ENCODE results near the gene ICE2.

ICE2 gene

DNA sequence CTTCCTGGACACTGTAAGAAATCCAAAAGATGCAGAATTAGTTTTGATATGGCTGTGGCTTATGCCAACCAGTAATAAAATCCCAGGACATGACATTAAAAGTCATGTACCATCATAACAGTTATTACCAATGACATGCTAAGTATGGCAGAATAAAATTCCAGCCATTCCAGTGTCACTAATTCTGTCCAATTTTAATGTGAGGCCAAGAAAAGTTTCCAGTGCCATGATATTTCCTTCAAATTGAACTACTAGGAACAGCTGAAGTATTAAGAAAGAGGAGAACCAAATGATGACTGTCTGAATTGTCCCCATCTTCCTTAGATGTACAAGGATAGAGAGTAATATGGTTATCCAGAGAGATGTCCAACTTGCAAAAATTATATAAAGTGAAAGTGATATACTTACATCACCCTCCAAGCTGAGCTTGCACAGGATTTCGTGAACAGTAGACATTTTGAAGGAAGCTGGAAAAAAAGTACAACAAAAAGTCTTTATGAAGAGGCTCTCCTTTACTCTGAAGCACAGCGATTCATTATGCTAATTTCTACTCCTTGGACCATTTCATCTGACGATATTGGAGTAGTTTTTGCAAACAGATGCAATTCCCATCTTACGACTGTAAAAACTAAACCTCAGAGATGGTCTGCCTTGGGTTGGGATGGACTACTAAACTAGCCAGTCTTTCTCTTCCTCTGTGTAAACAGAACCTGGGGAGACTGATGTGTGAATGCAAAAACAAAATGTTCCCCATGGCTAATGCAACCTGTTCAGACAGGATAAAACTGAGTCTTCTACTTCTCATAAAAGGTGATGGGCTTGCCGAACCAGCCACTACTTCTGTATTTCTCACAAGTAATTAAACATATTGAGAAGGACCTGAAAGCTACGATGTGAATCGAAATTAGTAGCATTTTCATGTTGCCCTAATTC, 93.1 kb downstream of the ICE2 start:
- no peak for DNase-seq
- H3K27ac ChIP-seq (ENCODE audit: insufficient read depth in 1 of 2, low read depth in 1 of 2, low read length in 2 of 2, poor library complexity in 1 of 2, severe bottlenecking in 2 of 2) = no peak overlapping the region
- no peaks in the 10 kb centered on the region for H3K9me3 ChIP-seq (ENCODE audit: control extremely low read depth in 1 of 5, control insufficient read depth in 4 of 5, insufficient read depth in 2 of 5, low read depth in 1 of 5, low read length in 4 of 5)
- no peaks in the 10 kb centered on the region for H3K27me3 ChIP-seq (replicated peaks in 2 of 5; ENCODE audit: control insufficient read depth in 4 of 5, insufficient read depth in 5 of 5, low read length in 4 of 5)
- no peaks in the 10 kb centered on the region for H3K4me1 ChIP-seq (ENCODE audit: control extremely low read depth in 1 of 4, control insufficient read depth in 4 of 4, insufficient read depth in 4 of 4, low read length in 3 of 4)
- peaks cover 0 to 4% (median 0%) of the 10 kb centered on the region in 4 experiments for H3K36me3 ChIP-seq (ENCODE audit: control insufficient read depth in 4 of 4, insufficient read depth in 4 of 4, low read length in 3 of 4)
- ChIA-PET CTCF (no interaction called here), POLR2A (no interaction called here)
- 95% methylated on average over 5 of the region's 7 CpGs for WGBS (ENCODE audit: insufficient coverage)
- no peak overlapping the region for H3K4me3 ChIP-seq (ENCODE audit: control insufficient read depth in 1 of 7, extremely low read depth in 1 of 7, insufficient read depth in 4 of 7, low read depth in 2 of 7, low read length in 6 of 7)

DNA sequence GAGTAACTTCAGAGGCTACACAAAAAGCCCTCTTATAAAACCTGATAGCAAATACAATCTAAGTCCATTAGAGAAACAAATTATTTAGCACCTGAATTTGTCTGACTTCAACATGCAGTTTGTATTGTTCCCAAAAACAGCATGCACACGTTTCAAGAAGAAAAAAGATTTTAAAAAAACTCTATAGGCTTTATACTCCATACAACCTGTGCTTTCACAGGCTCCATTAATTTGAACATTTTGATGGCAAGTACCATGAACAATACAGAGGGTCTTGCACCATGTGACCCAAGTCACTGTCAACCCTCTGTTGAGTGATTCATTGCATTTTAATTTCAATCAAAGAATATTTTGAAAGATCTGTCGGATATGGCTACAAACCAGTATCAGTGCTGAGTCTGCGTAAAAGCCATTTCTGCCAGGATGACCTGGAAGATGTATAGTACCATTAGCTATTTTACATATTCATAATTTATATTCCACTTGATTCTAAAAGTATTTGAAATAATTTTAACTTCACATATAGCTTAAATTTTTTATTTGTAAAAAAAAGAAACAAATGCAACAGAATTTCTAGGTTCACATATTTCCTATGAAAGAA, 94.3 kb downstream of the ICE2 start:
- DNase-seq = no peak
- no peak overlapping the region for H3K27ac ChIP-seq (ENCODE audit: insufficient read depth in 1 of 2, low read depth in 1 of 2, low read length in 2 of 2, poor library complexity in 1 of 2, severe bottlenecking in 2 of 2)
- POLR2A ChIA-PET = no interaction called here
- H3K36me3 ChIP-seq (ENCODE audit: control insufficient read depth in 4 of 4, insufficient read depth in 4 of 4, low read length in 3 of 4) = peaks cover 0 to 7% (median 0%) of the 10 kb centered on the region in 4 experiments
- H3K4me3 ChIP-seq (ENCODE audit: control insufficient read depth in 1 of 7, extremely low read depth in 1 of 7, insufficient read depth in 4 of 7, low read depth in 2 of 7, low read length in 6 of 7) = no peak overlapping the region
- H3K9me3 ChIP-seq (ENCODE audit: control extremely low read depth in 1 of 5, control insufficient read depth in 4 of 5, insufficient read depth in 2 of 5, low read depth in 1 of 5, low read length in 4 of 5) = no peaks in the 10 kb centered on the region
- H3K27me3 ChIP-seq (replicated peaks in 2 of 5; ENCODE audit: control insufficient read depth in 4 of 5, insufficient read depth in 5 of 5, low read length in 4 of 5) = no peaks in the 10 kb centered on the region
- 100% methylated on average over 1 of the region's 3 CpGs for WGBS (ENCODE audit: insufficient coverage)
- no peaks in the 10 kb centered on the region for H3K4me1 ChIP-seq (ENCODE audit: control extremely low read depth in 1 of 4, control insufficient read depth in 4 of 4, insufficient read depth in 4 of 4, low read length in 3 of 4)
- CTCF ChIA-PET = no interaction called here

DNA sequence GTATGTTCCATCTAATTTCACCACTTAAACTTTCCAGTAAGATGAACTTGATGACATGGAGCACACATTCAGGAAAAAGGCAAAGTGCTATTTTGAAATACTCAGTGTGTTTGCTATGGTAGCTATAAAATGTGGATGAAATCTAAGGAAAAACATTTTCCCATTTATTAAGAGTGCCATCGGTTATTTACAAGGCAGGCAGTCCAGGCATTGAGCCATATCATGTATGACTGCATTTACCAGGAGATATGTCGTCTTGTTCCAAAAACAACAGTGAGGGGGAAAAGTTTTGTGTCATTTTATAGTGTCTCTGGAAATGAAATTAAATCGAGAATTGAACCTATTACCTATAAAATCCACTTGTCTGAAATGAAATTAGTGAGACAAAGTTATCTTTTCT, 94.9 kb downstream of the ICE2 start:
- Histone ChIP-seq H3K36me3 (ENCODE audit: control insufficient read depth in 4 of 4, insufficient read depth in 4 of 4, low read length in 3 of 4) (peaks cover 0 to 7% (median 0%) of the 10 kb centered on the region in 4 experiments), H3K4me3 (ENCODE audit: control insufficient read depth in 1 of 7, extremely low read depth in 1 of 7, insufficient read depth in 4 of 7, low read depth in 2 of 7, low read length in 6 of 7) (no peak overlapping the region), H3K27ac (ENCODE audit: insufficient read depth in 1 of 2, low read depth in 1 of 2, low read length in 2 of 2, poor library complexity in 1 of 2, severe bottlenecking in 2 of 2) (no peak overlapping the region), H3K9me3 (ENCODE audit: control extremely low read depth in 1 of 5, control insufficient read depth in 4 of 5, insufficient read depth in 2 of 5, low read depth in 1 of 5, low read length in 4 of 5) (no peaks in the 10 kb centered on the region), H3K4me1 (ENCODE audit: control extremely low read depth in 1 of 4, control insufficient read depth in 4 of 4, insufficient read depth in 4 of 4, low read length in 3 of 4) (no peaks in the 10 kb centered on the region), H3K27me3 (replicated peaks in 2 of 5; ENCODE audit: control insufficient read depth in 4 of 5, insufficient read depth in 5 of 5, low read length in 4 of 5) (no peaks in the 10 kb centered on the region)
- CTCF ChIA-PET = no interaction called here
- DNase-seq = no peak
- 100% methylated on average over 1 of the region's 3 CpGs for WGBS (ENCODE audit: insufficient coverage)
- POLR2A ChIA-PET = no interaction called here

DNA sequence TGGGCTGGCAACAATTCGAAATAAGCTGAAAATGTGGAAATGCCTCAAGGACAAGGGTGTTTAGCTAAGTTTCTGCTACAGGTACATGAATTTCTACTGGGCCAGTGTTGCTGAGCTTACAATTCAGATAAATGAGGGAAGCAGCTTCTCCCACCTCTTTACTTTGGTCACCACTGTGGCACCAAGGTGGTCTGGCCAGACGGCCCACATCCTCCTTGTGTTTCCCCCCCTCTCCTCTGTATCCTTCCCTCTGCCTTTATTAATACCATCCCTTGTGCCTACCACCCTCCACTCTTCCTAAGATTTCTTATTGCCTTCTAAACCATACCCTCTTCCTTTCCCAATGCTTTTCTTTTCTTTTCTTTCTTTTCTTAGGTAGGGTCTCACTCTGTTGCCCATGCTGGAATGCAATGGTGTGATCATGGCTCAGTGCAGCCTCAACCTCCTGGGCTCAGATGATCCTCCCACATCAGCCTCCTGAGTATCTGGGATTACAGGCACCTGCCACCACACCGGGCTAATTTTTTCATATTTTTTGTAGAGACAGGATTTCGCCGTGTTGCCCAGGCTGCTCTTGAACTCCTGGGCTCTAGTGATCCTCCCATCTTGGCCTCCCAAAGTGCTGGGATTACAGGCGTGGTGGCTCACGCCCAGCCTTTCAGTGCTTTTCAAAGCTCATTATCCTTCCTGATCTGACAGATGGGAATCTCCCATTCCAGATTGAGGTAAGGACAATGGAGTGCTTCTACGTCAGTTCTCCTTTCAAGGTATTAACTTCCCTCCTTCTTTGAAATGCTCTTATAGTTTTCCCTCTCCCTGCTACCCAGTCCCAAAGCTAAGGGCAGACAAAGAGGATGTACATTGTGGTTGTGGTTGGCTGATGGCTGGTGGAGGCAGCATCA, 95.9 kb downstream of the ICE2 start:
- CTCF ChIA-PET = interaction anchor here (1.0 kb wide), 1 partner anchor 137 kb away, joined by 4 read pairs; no protein-coding TSS in a partner anchor
- peaks cover 0 to 7% (median 0%) of the 10 kb centered on the region in 4 experiments for H3K36me3 ChIP-seq (ENCODE audit: control insufficient read depth in 4 of 4, insufficient read depth in 4 of 4, low read length in 3 of 4)
- POLR2A ChIA-PET = no interaction called here

DNA sequence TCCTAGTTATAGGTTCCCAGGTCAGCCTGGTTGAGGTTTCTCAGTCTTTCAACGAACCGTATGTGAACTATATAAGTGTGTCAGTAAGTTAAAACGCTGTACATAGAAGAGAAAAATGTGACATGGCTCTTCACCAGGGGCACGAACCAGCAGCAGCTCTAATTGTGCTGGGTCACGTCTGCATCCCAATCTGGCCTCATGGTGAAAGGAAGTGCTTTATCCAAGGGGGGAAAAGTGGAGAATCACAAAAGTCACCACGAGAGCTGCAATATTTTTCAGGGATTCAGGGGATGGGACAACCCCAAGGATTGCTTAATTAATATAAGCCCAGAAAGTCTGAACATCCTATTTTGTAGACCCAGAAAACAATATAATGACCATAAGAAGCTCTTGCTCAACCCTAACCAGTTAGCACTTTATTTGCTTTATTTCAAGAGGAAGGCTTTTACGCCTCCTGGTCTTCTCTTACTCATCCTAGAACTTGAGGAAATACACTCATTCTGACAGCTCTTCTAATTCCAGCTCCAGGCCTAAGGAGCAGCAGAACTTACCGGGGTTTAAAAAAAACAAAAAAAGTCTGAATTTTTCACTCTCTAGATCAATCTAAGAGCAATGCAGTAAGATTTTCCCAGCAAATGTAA, 97.7 kb downstream of the ICE2 start:
- no peak overlapping the region for H3K27ac ChIP-seq (ENCODE audit: insufficient read depth in 1 of 2, low read depth in 1 of 2, low read length in 2 of 2, poor library complexity in 1 of 2, severe bottlenecking in 2 of 2)
- no peaks in the 10 kb centered on the region for H3K27me3 ChIP-seq (replicated peaks in 2 of 5; ENCODE audit: control insufficient read depth in 4 of 5, insufficient read depth in 5 of 5, low read length in 4 of 5)
- H3K9me3 ChIP-seq (ENCODE audit: control extremely low read depth in 1 of 5, control insufficient read depth in 4 of 5, insufficient read depth in 2 of 5, low read depth in 1 of 5, low read length in 4 of 5) = no peaks in the 10 kb centered on the region
- POLR2A ChIA-PET = no interaction called here
- CTCF ChIA-PET = no interaction called here
- no peaks in the 10 kb centered on the region for H3K4me1 ChIP-seq (ENCODE audit: control extremely low read depth in 1 of 4, control insufficient read depth in 4 of 4, insufficient read depth in 4 of 4, low read length in 3 of 4)
- H3K4me3 ChIP-seq (ENCODE audit: control insufficient read depth in 1 of 7, extremely low read depth in 1 of 7, insufficient read depth in 4 of 7, low read depth in 2 of 7, low read length in 6 of 7) = no peak overlapping the region
- 100% methylated on average over 6 of the region's 8 CpGs for WGBS (ENCODE audit: insufficient coverage)
- no peak for DNase-seq
- H3K36me3 ChIP-seq (ENCODE audit: control insufficient read depth in 4 of 4, insufficient read depth in 4 of 4, low read length in 3 of 4) = peaks cover 0 to 7% (median 0%) of the 10 kb centered on the region in 4 experiments

More for the DNA sequence above, 95.9 kb downstream of the ICE2 start:
- no peaks in the 10 kb centered on the region for H3K4me1 ChIP-seq (ENCODE audit: control extremely low read depth in 1 of 4, control insufficient read depth in 4 of 4, insufficient read depth in 4 of 4, low read length in 3 of 4)
- H3K9me3 ChIP-seq (ENCODE audit: control extremely low read depth in 1 of 5, control insufficient read depth in 4 of 5, insufficient read depth in 2 of 5, low read depth in 1 of 5, low read length in 4 of 5) = no peaks in the 10 kb centered on the region
- H3K27me3 ChIP-seq (replicated peaks in 2 of 5; ENCODE audit: control insufficient read depth in 4 of 5, insufficient read depth in 5 of 5, low read length in 4 of 5) = no peaks in the 10 kb centered on the region
- no peak overlapping the region for H3K4me3 ChIP-seq (ENCODE audit: control insufficient read depth in 1 of 7, extremely low read depth in 1 of 7, insufficient read depth in 4 of 7, low read depth in 2 of 7, low read length in 6 of 7)
- no peak for DNase-seq
- H3K27ac ChIP-seq (ENCODE audit: insufficient read depth in 1 of 2, low read depth in 1 of 2, low read length in 2 of 2, poor library complexity in 1 of 2, severe bottlenecking in 2 of 2) = no peak overlapping the region
- 92% methylated on average over 7 of the region's 8 CpGs for WGBS (ENCODE audit: insufficient coverage)

DNA sequence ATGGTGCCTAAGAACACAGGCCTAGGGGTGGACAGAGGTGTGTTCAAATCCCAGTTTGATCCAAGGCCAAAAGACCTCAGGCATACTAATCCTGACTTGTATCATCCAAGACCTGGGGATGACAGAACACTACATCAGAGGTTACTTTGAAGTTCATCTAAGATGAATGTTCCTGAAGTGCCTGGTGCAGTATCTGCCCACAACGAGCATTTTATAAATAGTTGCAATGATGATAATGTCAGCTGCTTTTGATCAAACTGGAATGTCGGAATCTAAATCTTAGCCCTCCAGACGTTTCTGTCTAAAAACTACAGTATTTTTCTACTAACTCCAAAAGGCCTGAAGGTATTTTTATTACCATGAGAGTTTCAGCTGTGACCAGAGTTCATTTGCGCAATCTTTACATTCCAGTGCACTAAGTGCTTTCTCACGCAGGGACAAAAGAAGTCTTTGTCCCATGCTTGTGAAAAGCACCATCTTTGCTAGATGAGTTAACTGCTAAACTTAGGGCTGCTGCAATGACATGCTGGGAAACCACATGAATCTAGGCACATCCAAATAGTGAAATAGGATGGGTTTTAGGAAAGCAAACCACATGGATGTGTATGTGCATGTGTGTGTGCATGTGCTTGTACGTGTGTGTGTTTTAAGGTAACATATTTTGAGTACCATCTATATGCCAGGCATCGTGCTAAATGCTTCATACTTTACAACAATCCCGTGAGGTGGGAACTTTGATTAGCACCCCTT, 99.2 kb downstream of the ICE2 start:
- no peak for DNase-seq
- Histone ChIP-seq H3K27ac (ENCODE audit: insufficient read depth in 1 of 2, low read depth in 1 of 2, low read length in 2 of 2, poor library complexity in 1 of 2, severe bottlenecking in 2 of 2) (no peak overlapping the region), H3K9me3 (ENCODE audit: control extremely low read depth in 1 of 5, control insufficient read depth in 4 of 5, insufficient read depth in 2 of 5, low read depth in 1 of 5, low read length in 4 of 5) (no peaks in the 10 kb centered on the region), H3K36me3 (ENCODE audit: control insufficient read depth in 4 of 4, insufficient read depth in 4 of 4, low read length in 3 of 4) (peaks cover 0 to 5% (median 0%) of the 10 kb centered on the region in 4 experiments), H3K4me3 (ENCODE audit: control insufficient read depth in 1 of 7, extremely low read depth in 1 of 7, insufficient read depth in 4 of 7, low read depth in 2 of 7, low read length in 6 of 7) (no peak overlapping the region), H3K27me3 (replicated peaks in 2 of 5; ENCODE audit: control insufficient read depth in 4 of 5, insufficient read depth in 5 of 5, low read length in 4 of 5) (no peaks in the 10 kb centered on the region), H3K4me1 (ENCODE audit: control extremely low read depth in 1 of 4, control insufficient read depth in 4 of 4, insufficient read depth in 4 of 4, low read length in 3 of 4) (no peaks in the 10 kb centered on the region)
- 93% methylated on average over 4 of the region's 8 CpGs for WGBS (ENCODE audit: insufficient coverage)
- ChIA-PET POLR2A (no interaction called here), CTCF (no interaction called here)

Data from common myeloid progenitor, CD34-positive (primary cell).